Activated CD4-positive, CD25-positive, alpha-beta regulatory T cell treated with anti-CD3 and anti-CD28 coated beads, Interleukin-2, amount 50 U/mL, for 16 hours (primary cell): ENCODE results near the gene NT5E.
"Not testable (repeated sequence)": the region's sequence is repeated elsewhere in the genome, so short reads cannot be mapped to it uniquely, and the experiment has no call there.

Source experiments
- DNase-seq: peaks from one replicate; pipeline ENCODE4 v3.0.0-alpha.2; 2020; ENCODE audit warnings: low read depth, low spot score

Gene NT5E

DNA sequence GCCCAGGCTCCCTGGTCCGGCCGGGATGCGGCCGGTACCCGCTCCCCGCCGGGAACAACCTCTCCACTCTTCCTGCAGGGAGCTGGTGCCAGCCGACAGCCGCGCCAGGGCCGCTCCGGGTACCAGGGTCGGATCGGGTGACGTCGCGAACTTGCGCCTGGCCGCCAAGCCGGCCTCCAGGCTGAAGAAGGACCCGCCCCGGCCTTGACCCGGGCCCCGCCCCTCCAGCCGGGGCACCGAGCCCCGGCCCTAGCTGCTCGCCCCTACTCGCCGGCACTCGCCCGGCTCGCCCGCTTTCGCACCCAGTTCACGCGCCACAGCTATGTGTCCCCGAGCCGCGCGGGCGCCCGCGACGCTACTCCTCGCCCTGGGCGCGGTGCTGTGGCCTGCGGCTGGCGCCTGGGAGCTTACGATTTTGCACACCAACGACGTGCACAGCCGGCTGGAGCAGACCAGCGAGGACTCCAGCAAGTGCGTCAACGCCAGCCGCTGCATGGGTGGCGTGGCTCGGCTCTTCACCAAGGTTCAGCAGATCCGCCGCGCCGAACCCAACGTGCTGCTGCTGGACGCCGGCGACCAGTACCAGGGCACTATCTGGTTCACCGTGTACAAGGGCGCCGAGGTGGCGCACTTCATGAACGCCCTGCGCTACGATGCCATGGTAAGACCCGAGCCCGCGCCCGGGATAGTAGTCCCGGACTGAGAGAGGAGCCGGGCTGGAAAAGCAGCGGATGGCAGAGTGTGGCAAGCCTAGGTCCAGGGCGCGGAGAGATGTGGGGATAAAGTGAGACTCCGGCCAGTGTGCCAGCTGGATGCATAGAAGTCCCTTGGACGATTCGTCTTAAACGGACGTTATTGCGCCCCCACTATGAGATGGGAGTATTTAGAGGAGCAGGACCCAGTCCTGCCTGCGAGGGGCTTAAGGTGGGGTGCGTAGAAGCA is at the start of gene NT5E:
TSS of gene NT5E (plus strand) at position 266 of the 942 bp plus-strand sequence. CDS start at position 323, 57 bp downstream.
- no peak for DNase-seq

DNA sequence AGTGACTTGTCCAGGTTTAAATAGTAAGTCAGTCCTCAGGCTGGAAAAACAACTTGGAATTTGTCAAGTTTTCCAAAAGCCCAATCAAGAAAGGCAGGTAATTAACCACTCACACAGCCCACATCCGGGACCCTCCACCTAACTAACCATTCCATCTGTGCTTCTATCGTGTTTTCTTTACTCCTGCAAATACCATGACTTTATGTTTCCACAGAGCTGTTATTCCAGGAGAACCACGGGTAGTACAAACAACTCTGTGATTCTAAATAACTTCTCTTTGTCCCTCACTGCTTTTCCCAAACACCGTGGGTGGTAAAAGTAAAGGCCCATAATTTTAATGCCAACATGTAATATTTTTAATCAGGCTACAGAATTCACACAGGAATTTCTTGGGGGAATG is 49.6 kb upstream of the NT5E start:
- no peak for DNase-seq

DNA sequence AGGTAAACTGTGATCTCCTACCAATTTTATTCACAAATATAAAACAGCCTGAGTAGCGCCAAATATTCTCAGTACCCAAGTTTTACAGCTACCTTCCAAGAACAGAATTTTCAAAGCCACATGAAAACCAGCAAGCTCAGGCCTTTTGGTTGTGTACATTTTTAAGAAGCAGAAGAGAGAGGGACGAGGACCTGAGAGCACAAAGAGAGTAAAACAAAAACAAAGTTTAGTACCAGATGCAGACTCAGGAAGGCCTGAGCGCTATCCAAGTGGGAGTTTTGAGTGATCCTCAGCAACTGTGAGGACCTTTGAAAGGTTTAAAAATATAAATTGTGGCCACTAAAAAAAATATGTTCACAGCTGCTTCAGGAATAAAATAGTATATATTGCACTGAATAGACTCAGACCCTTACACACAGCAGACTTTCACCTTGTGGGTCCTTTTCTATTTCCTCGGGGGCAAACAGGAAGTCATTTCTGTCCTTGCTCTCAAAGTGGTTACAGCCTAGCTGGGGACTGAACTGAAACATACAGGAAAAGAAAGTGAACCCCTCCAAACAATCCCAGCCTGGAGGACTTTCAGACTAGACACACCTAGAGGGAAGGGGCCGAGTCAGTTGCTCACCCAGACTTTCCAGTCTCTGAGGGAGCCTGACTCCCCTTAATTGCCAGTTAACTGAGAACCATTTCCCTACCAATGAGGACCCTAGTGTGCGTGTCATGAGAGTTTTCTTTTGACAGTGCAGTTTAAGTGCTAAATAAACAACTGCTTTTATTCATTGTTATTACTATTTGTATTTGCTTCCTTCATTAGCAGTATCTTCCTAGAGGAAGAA is 48.5 kb upstream of the NT5E start:
- no peak for DNase-seq

DNA sequence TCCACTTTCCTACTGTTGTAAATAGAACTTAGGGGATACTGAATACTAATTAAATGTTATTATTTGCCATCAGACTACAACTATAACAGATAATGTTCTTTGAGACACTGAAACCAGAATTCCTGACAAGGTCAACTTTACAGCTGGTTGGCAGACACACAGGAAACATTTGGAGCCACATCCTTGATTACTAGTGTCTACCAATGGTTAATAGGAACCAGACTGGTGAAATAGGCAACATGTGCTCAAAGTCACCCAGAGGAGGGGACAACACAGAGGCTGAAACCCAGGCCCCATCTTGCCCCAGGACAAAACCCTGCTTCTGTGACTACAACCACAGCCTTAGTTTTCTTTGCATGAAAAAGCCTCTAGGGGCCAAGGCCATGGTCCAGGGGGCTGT is 47.8 kb upstream of the NT5E start:
- no peak for DNase-seq

DNA sequence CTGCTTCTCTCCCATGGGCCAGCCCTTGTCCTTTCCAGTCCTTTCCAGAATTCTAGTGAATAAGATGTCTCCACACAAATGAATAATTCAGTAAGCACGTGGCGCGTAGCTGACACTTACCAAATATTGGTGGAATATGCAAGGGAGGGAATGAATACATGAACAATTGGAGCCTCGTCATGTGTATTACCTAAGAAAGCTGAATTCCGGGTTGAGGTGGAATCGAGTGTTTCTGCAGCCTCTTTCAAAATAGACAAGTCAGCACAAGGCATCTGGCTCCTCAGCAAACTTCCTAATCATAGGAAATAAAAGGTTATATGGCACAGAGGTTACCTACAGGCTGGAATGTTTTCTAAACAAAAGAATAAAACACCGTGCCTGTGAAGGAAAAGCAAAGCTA is 47.0 kb upstream of the NT5E start:
- DNase-seq: no peak

DNA sequence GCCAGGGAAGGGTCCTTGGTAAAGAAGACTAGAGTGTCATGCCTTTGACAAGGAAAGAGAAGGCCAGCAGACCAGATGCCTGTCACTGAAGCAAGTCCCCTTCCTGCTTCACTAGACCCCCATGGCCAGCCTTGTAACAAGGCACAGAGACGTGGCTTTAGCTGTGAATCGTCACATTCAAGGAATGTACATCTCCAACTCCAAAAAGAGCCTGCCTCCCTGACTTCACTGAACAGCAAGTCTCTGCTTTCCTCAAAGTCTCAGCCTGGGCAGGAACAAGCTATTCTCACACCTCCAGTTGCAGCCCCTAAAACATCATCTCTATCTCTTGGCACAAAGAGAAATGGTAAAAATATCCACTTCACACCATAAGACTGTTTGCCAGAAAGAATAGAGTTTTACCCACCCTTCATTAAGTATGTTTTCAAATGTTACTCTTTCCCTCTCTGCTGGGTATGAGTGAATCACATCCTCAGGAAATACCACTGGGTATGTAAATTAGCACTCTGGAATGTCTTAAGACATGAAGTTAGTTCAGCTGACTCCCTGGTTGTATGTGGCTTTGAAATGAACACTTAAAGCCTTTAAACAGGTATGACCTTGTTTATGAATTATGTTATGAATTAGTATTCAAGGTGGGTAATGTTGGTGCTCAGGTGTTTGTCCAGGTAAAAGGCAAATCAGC is 46.4 kb upstream of the NT5E start:
- no peak for DNase-seq

DNA sequence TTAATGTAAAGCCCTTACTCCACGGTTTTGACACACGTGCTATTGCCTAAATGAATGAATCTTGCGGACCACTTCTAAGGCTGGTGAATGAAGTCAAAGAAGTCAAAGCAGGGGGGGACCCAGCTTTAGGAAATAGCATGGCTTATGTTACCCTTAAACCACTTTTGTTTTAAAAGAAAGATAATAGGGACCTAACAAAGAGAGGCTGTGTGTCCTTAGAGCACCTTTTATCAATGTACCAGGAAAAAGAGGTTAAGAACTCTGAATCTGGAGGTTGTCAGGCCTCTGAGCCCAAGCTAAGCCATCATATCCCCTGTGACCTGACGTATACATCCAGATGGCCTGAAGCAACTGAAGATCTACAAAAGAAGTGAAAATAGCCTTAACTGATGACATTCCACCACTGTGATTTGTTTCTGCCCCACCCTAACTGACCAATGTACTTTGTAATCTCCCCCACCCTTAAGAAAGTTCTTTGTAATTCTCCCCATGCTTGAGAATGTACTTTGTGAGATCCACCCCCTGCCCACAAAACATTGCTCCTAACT is 45.8 kb upstream of the NT5E start:
- not testable (repeated sequence) for DNase-seq

DNA sequence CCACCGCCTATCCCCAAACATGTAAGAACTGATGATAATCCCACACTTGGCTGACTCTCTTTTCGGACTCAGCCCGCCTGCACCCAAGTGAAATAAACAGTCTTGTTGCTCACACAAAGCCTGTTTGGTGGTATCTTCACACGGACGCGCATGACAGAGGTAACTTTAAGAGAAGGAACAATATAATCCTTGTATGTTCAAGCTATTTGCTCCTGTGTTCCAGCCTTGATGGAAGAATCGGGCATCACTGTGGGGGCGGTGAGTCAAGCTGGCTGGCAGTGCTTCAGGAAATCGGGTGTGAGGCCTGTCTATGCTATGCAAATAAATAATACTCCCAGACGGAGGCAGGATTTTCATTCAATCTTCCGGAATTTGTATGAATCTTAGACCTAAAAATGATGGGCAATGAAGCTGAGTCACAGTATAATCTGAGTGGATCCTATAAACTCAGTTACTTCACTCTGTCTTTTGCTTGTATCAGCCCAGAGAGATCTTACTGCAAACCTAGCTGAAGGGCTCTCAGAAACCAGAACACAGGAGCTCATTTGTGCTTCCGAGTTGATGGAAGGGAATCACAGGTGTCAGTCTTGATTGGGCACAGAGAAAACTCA is 45.2 kb upstream of the NT5E start:
- no peak for DNase-seq

DNA sequence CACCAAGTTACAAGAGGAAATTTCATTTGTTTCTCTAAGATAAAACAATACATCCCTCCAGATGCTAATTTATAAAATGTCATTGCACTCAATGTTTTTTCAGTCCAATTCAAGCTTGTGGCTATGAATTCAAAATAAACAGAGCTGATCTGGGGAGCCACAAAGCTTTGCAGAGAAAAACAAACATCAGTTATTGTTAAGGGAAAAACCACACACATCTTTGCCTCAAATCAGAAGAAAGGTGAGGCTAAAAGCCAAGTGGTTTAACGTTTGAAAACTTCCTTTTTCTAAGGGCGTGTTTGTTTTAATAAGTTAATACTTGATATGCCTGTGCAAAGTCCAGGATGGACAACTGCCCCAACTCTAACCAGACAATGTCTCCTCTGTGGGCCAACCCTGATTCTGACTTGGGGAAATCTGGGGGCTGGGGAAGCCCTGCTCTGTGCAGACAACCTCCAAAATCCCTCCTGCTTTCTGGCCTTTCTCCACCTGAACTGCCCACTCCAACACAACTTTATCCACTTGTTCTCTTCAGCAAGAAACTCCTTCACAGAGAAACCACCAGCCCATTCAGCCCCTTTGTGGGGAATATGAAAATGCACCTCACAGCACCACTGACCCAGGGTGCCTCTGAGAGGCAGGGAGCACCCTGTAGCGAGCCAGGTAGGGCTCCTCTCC is 44.6 kb upstream of the NT5E start:
- no peak for DNase-seq

DNA sequence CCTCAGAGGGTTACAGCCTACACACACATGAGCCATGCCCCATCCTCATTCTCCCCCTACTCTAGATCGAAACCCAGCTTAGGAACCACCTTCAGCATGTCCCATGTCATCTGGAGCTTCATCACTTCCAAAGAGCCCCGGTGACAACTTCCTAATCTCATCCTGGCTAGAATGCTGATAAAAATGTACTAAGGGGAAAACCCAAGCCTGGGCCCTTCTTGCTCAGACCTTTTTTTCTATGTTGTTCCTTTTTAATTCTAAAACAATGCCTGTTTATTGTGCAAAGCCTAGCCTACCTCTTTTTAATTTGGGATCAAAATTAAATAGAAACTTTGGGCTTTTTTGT is 44.1 kb upstream of the NT5E start:
- no peak for DNase-seq

DNA sequence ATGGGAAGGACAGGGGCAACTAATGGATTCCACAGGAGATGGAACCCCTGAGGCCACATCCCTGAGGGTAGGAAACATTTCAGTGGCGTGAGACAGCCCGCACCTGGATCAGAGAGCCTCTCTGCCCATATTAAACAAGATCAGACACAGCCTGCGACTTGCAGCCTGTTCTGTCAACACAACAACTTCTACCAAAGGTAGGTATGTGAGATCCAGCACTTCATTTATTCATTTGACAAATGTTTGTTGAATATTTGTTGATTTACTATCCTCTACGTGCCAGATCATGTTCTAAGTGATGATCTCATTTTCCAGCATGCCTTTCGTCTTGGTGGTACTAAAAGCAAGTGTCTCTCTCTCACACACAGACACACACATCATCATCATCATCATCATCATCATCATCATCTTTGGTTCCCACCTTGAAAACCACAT is 43.2 kb upstream of the NT5E start:
- no peak for DNase-seq

DNA sequence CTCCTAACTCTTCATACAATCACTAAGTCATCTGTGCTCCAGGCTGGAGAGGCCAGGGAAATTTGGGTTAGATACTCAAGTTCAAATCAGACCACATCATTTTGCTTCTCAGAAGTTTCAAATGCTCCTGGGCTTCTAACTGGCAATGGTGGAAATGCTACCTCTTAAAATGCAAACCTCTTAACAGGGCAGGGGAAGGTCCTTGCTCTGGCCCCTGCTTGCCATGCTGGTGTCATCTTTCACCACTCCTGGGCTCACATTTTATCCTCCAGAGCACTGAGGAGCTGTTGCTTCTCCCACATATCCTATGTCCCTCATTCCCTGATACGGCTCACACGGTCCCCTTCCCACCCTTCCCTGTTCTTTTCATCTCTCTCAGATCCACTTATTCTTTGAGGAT is 41.8 kb upstream of the NT5E start:
- DNase-seq: no peak

DNA sequence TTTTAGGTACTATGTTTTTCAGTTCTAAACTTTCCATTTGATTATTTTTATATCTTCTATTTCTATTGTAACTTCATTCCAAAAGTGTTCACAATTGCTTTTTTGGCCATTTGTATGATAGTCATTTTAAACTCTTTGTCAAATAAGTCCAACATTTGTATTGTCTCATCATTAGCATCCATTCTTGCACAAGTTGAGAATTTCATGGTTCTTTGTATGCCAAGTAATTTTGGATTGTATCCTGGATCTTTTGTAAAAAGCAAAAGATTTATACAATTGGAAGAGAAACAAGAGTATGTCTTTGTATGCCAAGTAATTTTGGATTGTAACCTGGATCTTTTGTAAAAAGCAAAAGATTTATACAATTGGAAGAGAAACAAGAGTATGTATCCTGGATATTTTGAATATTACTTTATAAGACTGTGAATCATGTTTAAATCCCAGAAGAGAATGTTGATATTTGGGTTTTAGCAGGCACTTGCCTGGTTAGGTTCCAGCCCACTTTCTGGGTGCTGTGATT is 36.9 kb upstream of the NT5E start:
- DNase-seq: no peak

DNA sequence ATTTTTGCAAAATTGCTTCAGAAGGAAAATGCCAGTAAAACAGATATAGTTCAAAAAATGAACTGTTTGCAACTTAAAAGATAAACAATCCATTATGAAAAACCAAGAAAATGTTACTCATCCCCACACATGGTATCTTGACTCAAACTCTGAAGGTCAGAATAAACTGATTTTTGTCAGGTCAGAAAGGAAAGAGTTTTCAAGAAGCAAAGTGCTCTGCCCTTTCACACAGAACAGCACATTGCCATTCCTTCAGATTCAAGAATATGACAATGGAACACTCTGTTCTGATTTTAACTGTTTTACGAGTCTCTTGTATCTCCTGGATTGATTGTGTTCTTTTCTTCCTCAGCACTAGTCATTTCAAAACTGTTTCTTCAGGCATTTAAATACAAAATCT is 33.8 kb upstream of the NT5E start:
- DNase-seq: no peak

DNA sequence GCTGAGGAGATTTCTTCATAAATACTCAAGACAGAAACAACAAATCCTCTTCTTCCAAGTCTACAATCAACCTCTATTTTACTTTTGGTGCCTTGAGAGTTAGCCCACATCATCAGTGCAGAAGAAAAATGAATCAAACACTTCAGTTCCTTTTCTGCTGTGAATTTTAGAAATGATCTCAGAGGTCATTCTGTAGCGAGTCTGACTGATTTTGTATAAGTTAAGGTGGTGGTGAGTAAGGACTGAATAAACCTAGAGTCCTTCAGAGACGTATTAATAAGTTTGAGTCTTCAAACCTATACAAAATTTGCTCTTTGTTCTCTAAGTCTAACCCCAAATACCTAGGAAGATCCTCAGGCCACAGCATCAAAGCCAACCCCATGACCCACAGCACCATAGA is 33.1 kb upstream of the NT5E start:
- DNase-seq: no peak

DNA sequence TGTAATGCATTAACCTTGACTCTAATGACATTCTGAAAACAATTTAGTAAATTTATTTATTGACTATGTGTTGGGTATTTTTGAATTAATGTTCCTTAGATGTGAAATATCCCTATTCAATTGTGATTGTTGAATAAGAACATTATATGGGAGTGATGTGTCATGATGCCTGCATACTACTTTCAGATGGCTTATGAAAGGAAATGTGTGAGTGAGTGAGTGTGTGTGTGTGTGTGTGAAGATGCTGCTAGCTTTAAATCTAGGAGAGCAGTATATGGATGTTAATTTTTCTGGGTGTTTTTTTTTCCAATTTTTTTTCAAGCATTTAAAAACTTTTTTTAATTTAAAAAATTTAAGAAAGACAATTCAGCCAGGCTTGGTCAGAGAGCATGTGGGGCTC is 32.5 kb upstream of the NT5E start:
- DNase-seq: no peak

DNA sequence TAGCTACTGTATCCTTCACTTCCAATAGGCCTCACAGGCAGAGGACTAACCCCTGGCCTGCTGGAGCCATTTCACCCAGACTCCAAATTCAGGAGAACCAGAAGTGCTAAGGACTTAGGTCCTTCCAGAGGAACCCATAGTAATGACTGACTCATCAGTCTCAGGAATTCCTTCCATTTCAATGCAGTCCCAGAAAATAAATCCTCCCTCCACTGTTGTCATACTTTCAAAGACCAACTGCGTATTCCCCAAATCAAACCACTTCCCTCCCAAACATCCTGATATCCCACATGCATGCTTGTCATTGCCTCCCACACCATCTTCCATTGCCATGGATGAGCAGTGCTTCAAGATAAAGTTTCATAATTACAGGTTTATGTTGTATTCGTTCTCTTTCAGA is 31.8 kb upstream of the NT5E start:
- DNase-seq: no peak

DNA sequence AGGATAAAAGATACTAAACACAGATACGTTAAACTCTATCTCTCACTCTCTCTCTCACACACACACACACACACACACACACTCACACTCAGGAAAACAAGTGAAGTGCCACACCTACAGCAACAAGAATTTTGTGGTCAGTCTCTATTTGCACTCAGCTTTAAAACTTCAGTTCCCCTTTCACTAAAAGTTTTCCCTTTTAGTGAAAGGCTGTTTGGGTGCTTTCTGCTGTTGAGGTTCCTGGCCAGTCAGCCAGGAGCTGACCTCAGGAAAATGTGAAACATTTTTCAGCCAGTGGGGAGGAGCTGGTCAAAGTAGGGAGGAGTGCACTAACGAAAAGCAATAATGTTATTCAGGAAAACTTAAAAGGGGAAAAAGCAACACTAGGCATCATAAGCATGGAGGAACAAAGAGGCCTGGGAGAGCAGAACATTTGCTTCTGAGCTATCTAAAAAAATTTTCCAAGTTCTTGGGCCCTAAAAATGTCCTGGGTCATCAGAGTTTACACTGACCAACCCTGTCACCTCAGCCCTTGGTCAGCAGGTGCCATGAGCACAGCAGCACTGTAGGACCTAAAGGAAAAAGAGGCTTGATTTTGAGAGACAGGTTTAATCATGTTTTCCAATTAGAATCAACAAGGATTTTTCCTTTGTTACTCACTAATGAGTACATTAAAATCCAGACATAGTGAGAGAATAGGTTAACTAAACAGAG is 30.7 kb upstream of the NT5E start:
- DNase-seq: no peak

DNA sequence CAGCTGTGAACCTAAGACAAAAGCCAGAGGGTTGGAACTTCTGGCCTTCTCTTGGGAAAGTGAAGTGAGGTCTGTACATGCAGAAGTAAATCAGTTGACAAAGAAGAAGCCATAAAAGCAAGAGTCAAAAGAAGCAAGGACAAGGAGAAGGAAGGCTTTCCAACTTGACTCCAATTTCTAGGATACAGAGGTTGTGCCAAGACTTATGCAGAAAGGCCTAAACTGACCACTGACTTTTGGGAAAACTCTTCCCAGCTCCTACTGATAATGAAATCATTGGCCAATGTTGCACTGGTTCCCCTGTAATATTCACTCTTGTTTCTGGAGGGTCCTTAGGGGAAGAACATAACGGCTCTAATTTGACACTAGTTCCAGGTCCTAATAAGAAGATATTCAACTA is 29.3 kb upstream of the NT5E start:
- no peak for DNase-seq

DNA sequence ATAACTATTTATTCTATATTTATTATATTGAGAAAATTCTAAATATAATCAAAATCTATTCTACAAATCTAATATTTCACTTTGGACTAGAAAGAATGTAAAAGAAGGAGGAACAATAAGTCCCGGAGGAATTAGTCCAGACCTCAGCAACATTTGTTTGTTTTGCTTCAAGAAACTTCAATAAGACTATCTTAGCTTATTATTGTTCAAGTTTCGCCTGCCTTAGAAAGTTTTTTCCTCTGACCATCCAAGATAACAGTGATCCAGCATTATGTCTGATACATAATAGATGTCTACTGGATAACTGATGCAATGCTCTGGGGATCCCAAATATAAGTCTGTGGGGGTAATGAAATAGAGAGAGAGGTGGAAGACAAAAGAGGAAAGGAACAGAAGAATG is 28.7 kb upstream of the NT5E start:
- DNase-seq: no peak
